A549 (cell line): ENCODE data around the gene GOLGA2. TPM values are rescaled to one million over a fixed set of nuclear protein-coding genes. Genes with fewer than 3 reads are reported as not detected.

Source experiments
- ATAC-seq, 2 experiments: fragments of 200-7000 bp in 1 of 2; fragments of >200 bp in 1 of 2; cut with Nextera tagmentation in 1 of 2; cut with Tn5 transposase in 1 of 2; 3 replicates each; pipeline versions ENCODE4 v1.8.0 to v1.9.1; 2018 to 2020; ENCODE audit warnings: mild to moderate bottlenecking in 1 of 2, moderate library complexity in 1 of 2
- CTCF ChIA-PET: fragments of 300-600 bp; sonication (Branson Sonifier 250); formaldehyde crosslinking; extraction: SDS; loops from one replicate; lab custom pipeline; 2021; ENCODE audit warnings: antibody characterized with exemption, inconsistent platforms; lab: Yijun Ruan, JAX
- POLR2A ChIA-PET: fragments of 350-600 bp; formaldehyde crosslinking; extraction: SDS; loops from one replicate; lab custom pipeline; 2021; ENCODE audit warnings: antibody characterized with exemption, inconsistent platforms; lab: Yijun Ruan, JAX
- DNase-seq, 2 experiments: peaks; one replicate each; pipeline versions ENCODE4 v3.0.0 to v3.0.0-alpha.2; 2011 to 2016; ENCODE audit warnings: low read depth in 1 of 2, low spot score in 1 of 2
- FAIRE-seq: peaks from 2 replicates; lab custom pipeline; 2011; peaks lifted over from hg19 to GRCh38; lab: Jason Lieb, UNC
- H3K27ac ChIP-seq, 2 experiments: fragments of >200 bp; sonication (Bioruptor Twin); formaldehyde crosslinking; 3 replicates each; pipeline ENCODE4 v1.5.1; 2016 to 2017
- H3K4me1 ChIP-seq: fragments of >200 bp; sonication (Bioruptor Twin); formaldehyde crosslinking; 3 replicates; pipeline ENCODE4 v1.6.1; 2016
- H3K4me2 ChIP-seq: fragments of >200 bp; sonication (Bioruptor Twin); formaldehyde crosslinking; 3 replicates; pipeline ENCODE4 v1.6.1; 2016
- H3K4me3 ChIP-seq: fragments of >200 bp; sonication (Bioruptor Twin); formaldehyde crosslinking; 3 replicates; pipeline ENCODE4 v1.5.1; 2016
- H3K9me3 ChIP-seq: fragments of >200 bp; sonication (Bioruptor Twin); formaldehyde crosslinking; 3 replicates; pipeline ENCODE4 v1.6.1; 2016
- ATOH8 ChIP-seq: fragments of 250-450 bp; sonication (Bioruptor Pico); IDR thresholded peaks from 2 replicates; pipeline ENCODE4 v1.5.0; 2020; ENCODE audit warnings: low read depth, mild to moderate bottlenecking, moderate library complexity
- BHLHE40 ChIP-seq: IDR thresholded peaks from 2 replicates; pipeline ENCODE4 v1.6.1; 2012; ENCODE audit warnings: low read depth, low read length, inconsistent platforms
- CBX8 ChIP-seq: fragments of 200-600 bp; sonication (generic); IDR thresholded peaks from 2 replicates; pipeline ENCODE4 v1.6.1; 2016
- E2F6 ChIP-seq: IDR thresholded peaks from 2 replicates; pipeline ENCODE4 v1.6.1; 2012; ENCODE audit warnings: low read depth, borderline replicate concordance
- EHF ChIP-seq: fragments of 250-450 bp; sonication (Bioruptor Pico); IDR thresholded peaks from 2 replicates; pipeline ENCODE4 v1.5.0; 2020; ENCODE audit warnings: mild to moderate bottlenecking
- ELK1 ChIP-seq: fragments of 150-350 bp; IDR thresholded peaks from 2 replicates; pipeline ENCODE4 v1.6.1; 2014; ENCODE audit warnings: low read depth, mild to moderate bottlenecking, low read length
- FOSB ChIP-seq: fragments of 250-450 bp; sonication (Bioruptor Pico); IDR thresholded peaks from 2 replicates; pipeline ENCODE4 v1.5.0; 2020; ENCODE audit warnings: mild to moderate bottlenecking, moderate library complexity
- FOSL2 ChIP-seq, 2 experiments: fragments of 450-650 bp in 1 of 2; fragments of >200 bp in 1 of 2; sonication (Bioruptor Twin) in 1 of 2; formaldehyde crosslinking; IDR thresholded peaks; 2 replicates each; pipeline versions ENCODE4 v1.5.0 to v1.6.1; 2016 to 2020; ENCODE audit warnings: mild to moderate bottlenecking in 1 of 2, moderate library complexity in 1 of 2
- GATA3 ChIP-seq: IDR thresholded peaks from 2 replicates; pipeline ENCODE4 v1.6.1; 2012; ENCODE audit warnings: borderline replicate concordance
- HDAC2 ChIP-seq: fragments of 200-600 bp; sonication (generic); IDR thresholded peaks from 2 replicates; pipeline ENCODE4 v1.6.1; 2016
- HOXB13 ChIP-seq: fragments of 250-450 bp; sonication (Bioruptor Pico); IDR thresholded peaks from 2 replicates; pipeline ENCODE4 v1.5.0; 2020; ENCODE audit warnings: low read depth, mild to moderate bottlenecking, moderate library complexity
- KDM1A ChIP-seq: fragments of 200-600 bp; sonication (generic); IDR thresholded peaks from 2 replicates; pipeline ENCODE4 v1.6.1; 2016; ENCODE audit warnings: low read depth, mild to moderate bottlenecking
- MAFK ChIP-seq: fragments of 450-650 bp; IDR thresholded peaks from 2 replicates; pipeline ENCODE4 v1.6.1; 2014; ENCODE audit not compliant: partially characterized antibody
- MYC ChIP-seq: IDR thresholded peaks from 2 replicates; pipeline ENCODE4 v1.6.1; 2012; ENCODE audit warnings: mild to moderate bottlenecking, inconsistent platforms, low read length, improper control_type of control experiment, borderline replicate concordance
- PBX3 ChIP-seq: IDR thresholded peaks from 2 replicates; pipeline ENCODE4 v1.6.1; 2012
- PHF8 ChIP-seq: fragments of 200-600 bp; sonication (generic); IDR thresholded peaks from 2 replicates; pipeline ENCODE4 v1.6.1; 2016; ENCODE audit warnings: low read depth, mild to moderate bottlenecking, antibody characterized with exemption, moderate library complexity, borderline replicate concordance
- POLR2A ChIP-seq: IDR thresholded peaks from 2 replicates; pipeline ENCODE4 v1.6.1; 2012; ENCODE audit warnings: mild to moderate bottlenecking, low read length
- POLR2AphosphoS2 ChIP-seq: conservative IDR thresholded peaks from 2 replicates; pipeline ENCODE4 v1.6.1; 2012; ENCODE audit warnings: low read length, improper control_type of control experiment, inconsistent platforms
- RARB ChIP-seq: fragments of 250-450 bp; sonication (Bioruptor Pico); IDR thresholded peaks from 2 replicates; pipeline ENCODE4 v1.8.0; 2021; ENCODE audit warnings: mild to moderate bottlenecking, moderate library complexity
- REST ChIP-seq: fragments of 200-600 bp; sonication (generic); IDR thresholded peaks from 2 replicates; pipeline ENCODE4 v1.6.1; 2016; ENCODE audit warnings: antibody characterized with exemption, mild to moderate bottlenecking, moderate library complexity
- RFX5 ChIP-seq: fragments of 450-650 bp; IDR thresholded peaks from 2 replicates; pipeline ENCODE4 v1.7.1; 2014; ENCODE audit warnings: antibody characterized with exemption, mild to moderate bottlenecking, moderate library complexity
- RNF2 ChIP-seq: fragments of 200-600 bp; sonication (generic); IDR thresholded peaks from 2 replicates; pipeline ENCODE4 v1.6.1; 2016; ENCODE audit warnings: low read depth, mild to moderate bottlenecking, antibody characterized with exemption, moderate library complexity, borderline replicate concordance
- SMC3 ChIP-seq: fragments of >200 bp; sonication (Bioruptor Twin); formaldehyde crosslinking; IDR thresholded peaks from 3 replicates; pipeline ENCODE4 v1.6.1; 2018; ENCODE audit warnings: inconsistent platforms
- WGBS: methylation state at CpG from one replicate; pipeline ENCODE4 v1.1.6; 2017; ENCODE audit errors: missing lambda C conversion rate; 5-methylcytosine and 5-hydroxymethylcytosine counted together
- polyA plus RNA-seq, 4 experiments: library from polyadenylated mRNA; depleted of rRNA in 3 of 4; stranded (reverse); fragments of >200 nt; fragmentation: RNase III in 1 of 4; extraction: RNeasy Plus Mini Kit Qiagen cat#74134 plus additional on column Dnase treatment in 1 of 4; gene quantifications; 2 replicates in 3 of 4; 3 replicates in 1 of 4; pipeline ENCODE4 v1.2.3, GENCODE V29; 2011 to 2017

GOLGA2 gene
- polyA plus RNA-seq, 2 of the 4 experiments (the other 2 are of a cell fraction), result 55.3 to 60.1 TPM

GRCh38 chr9:128254362-128254761, 21.4 kb downstream of the GOLGA2 start:
- no peak overlapping the region for H3K27ac ChIP-seq
- FAIRE-seq (no peak), DNase-seq (no peak), ATAC-seq (no peak)
- ChIA-PET POLR2A (no interaction called here), CTCF (interaction anchor here (0.9 to 4.3 kb wide), 11 partner anchors 14 to 279 kb away, joined by 3 to 37 read pairs (median 5); no protein-coding TSS in a partner anchor)
- no peak overlapping the region for H3K4me2 ChIP-seq
- TF ChIP-seq ATOH8, result no peak
- no peak for TF ChIP-seq GATA3
- TF ChIP-seq RFX5, result no peak
- no peak for TF ChIP-seq EHF
- no peak for TF ChIP-seq REST
- TF ChIP-seq POLR2A, result no peak
- no peak for TF ChIP-seq HDAC2
- no peak for TF ChIP-seq RNF2
- TF ChIP-seq PHF8, result no peak
- no peak for TF ChIP-seq KDM1A
- TF ChIP-seq PBX3, result no peak
- 94% methylated on average over 19 of the region's 20 CpGs for WGBS
- no peaks in the 10 kb centered on the region for H3K4me1 ChIP-seq
- H3K9me3 ChIP-seq, result no peaks in the 10 kb centered on the region
- no peak overlapping the region for H3K4me3 ChIP-seq

GRCh38 chr9:128253991-128254346, 21.8 kb downstream of the GOLGA2 start:
- FAIRE-seq, result no peak

More at GRCh38 chr9:128253991-128254346, 21.8 kb downstream of the GOLGA2 start:
- H3K9me3 ChIP-seq, result no peaks in the 10 kb centered on the region
- TF ChIP-seq SMC3 (no peak), RNF2 (no peak), BHLHE40 (no peak), E2F6 (no peak), POLR2A (no peak), ELK1 (no peak), CBX8 (no peak), FOSB (CRISPR knock-in tag) (no peak), POLR2AphosphoS2 (no peak), MAFK (no peak), EHF (no peak), FOSL2 (IDR thresholded peaks at IDR 0.05) (no peak), FOSL2 (CRISPR knock-in tag; IDR thresholded peaks at IDR 0.05) (no peak), MYC (no peak), HOXB13 (CRISPR knock-in tag) (no peak), RARB (no peak)
- TF ChIP-seq, all 56 proteins: peak for 0
- DNase-seq, result no peak
- H3K4me2 ChIP-seq, result no peak overlapping the region
- no peak overlapping the region for H3K4me3 ChIP-seq
- no peak for ATAC-seq
- ChIA-PET POLR2A (no interaction called here), CTCF (interaction anchor here (0.9 to 4.3 kb wide), 8 partner anchors 14 to 279 kb away, joined by 3 to 37 read pairs (median 3); no protein-coding TSS in a partner anchor)
- H3K27ac ChIP-seq, result no peak overlapping the region
- no peaks in the 10 kb centered on the region for H3K4me1 ChIP-seq
- 86% methylated on average over 7 of the region's 7 CpGs for WGBS
